ENCODE results near the gene DHRSX. TPM values are rescaled to one million over a fixed set of nuclear protein-coding genes. Genes with fewer than 3 reads are reported as not detected.
A peak's percentile ranks its signal among the peaks of the same experiment; 100 is the strongest.
"Not testable (repeated sequence)": the region's sequence is repeated elsewhere in the genome, so short reads cannot be mapped to it uniquely, and the experiment has no call there.

The DHRSX gene
- total and polyA plus RNA-seq, 3 donors from 2014 or later, result 15.3 to 31.3 (median 29.2) TPM

- 85 to 92% methylated on average over 11 to 21 of the region's 21 CpGs for WGBS, 2 donors
- no peak overlapping the region for H3K27ac ChIP-seq
- intact Hi-C loops (cut with DNase I; ENCODE audit: low total_unique reads), result no loop called here
Observed at GRCh38 chrX:2478546-2479419, 22.0 kb downstream of the DHRSX start.

GRCh38 chrX:2477313-2477712, 23.5 kb downstream of the DHRSX start:
- WGBS, 2 donors, result 94% methylated on average over 11 of the region's 11 CpGs
- intact Hi-C loops (cut with DNase I; ENCODE audit: low total_unique reads); H3K27ac ChIP-seq; H3K36me3 ChIP-seq (ENCODE audit: low read depth, missing control alignments); H3K4me3 ChIP-seq; H3K27me3 ChIP-seq; H3K4me1 ChIP-seq; H3K9me3 ChIP-seq; DNase-seq: not testable (repeated sequence)

More at GRCh38 chrX:2478546-2479419, 22.0 kb downstream of the DHRSX start:
- Histone ChIP-seq H3K36me3 (ENCODE audit: low read depth, missing control alignments) (no peaks in the 10 kb centered on the region), H3K27me3 (no peaks in the 10 kb centered on the region), H3K4me3 (no peak overlapping the region), H3K4me1 (peaks cover 3% of the 10 kb centered on the region), H3K9me3 (no peaks in the 10 kb centered on the region)
- peak; percentile 62 for DNase-seq
- TF ChIP-seq POLR2A (IDR thresholded peaks at IDR 0.05) (no peak), CTCF (IDR thresholded peaks at IDR 0.05) (no peak)

- H3K4me3 ChIP-seq, result no peak overlapping the region
- TF ChIP-seq CTCF (IDR thresholded peaks at IDR 0.05) (no peak), POLR2A (IDR thresholded peaks at IDR 0.05) (no peak)
- DNase-seq, result peak; percentile 65
- no peaks in the 10 kb centered on the region for H3K36me3 ChIP-seq (ENCODE audit: low read depth, missing control alignments)
- WGBS, 2 donors, result 87 to 94% methylated on average over 12 to 18 of the region's 18 CpGs
- H3K4me1 ChIP-seq, result no peaks in the 10 kb centered on the region
- intact Hi-C loops (cut with DNase I; ENCODE audit: low total_unique reads), result no loop called here
- H3K27me3 ChIP-seq, result no peaks in the 10 kb centered on the region
- no peaks in the 10 kb centered on the region for H3K9me3 ChIP-seq
- H3K27ac ChIP-seq, result no peak overlapping the region
Observed at GRCh38 chrX:2474963-2475726, 25.6 kb downstream of the DHRSX start.

GRCh38 chrX:2474280-2474962, 26.4 kb downstream of the DHRSX start:
- peak; percentile 68 for DNase-seq
- 78 to 88% methylated on average over 20 of the region's 20 CpGs for WGBS, 2 donors
- Histone ChIP-seq H3K4me1 (no peaks in the 10 kb centered on the region), H3K27ac (no peak overlapping the region), H3K4me3 (no peak overlapping the region), H3K27me3 (no peaks in the 10 kb centered on the region), H3K36me3 (ENCODE audit: low read depth, missing control alignments) (no peaks in the 10 kb centered on the region), H3K9me3 (no peaks in the 10 kb centered on the region)
- TF ChIP-seq POLR2A (IDR thresholded peaks at IDR 0.05), result no peak
- peak in 1 of 3 experiments; percentile 16 for TF ChIP-seq CTCF (IDR thresholded peaks at IDR 0.05)
- intact Hi-C loops (cut with DNase I; ENCODE audit: low total_unique reads), result no loop called here

- H3K36me3 ChIP-seq (ENCODE audit: low read depth, missing control alignments); H3K27ac ChIP-seq; H3K4me3 ChIP-seq; intact Hi-C loops (cut with DNase I; ENCODE audit: low total_unique reads); H3K4me1 ChIP-seq; DNase-seq; H3K9me3 ChIP-seq; H3K27me3 ChIP-seq: not testable (repeated sequence)
- whole genome bisulfite sequencing, 2 donors, result 91% methylated on average over 14 to 15 of the region's 15 CpGs
Observed at GRCh38 chrX:2473064-2473463, 27.7 kb downstream of the DHRSX start.

All from testis (tissue), 3 donors.